GM12878 (cell line): ENCODE measurements around the gene CD177. TPM values are rescaled to one million over a fixed set of nuclear protein-coding genes. Genes with fewer than 3 reads are reported as not detected.

Experiments used
- ATAC-seq: fragments of 200-7000 bp; cut with Tn5 transposase; 3 replicates; pipeline ENCODE4 v1.9.1; 2020; ENCODE audit warnings: mild to moderate bottlenecking, moderate library complexity
- BruUV-seq: library from RNA; stranded (reverse); fragments of 400-500 nt; replicated peaks from 2 replicates; lab custom pipeline; 2021; lab: Mats Ljungman, UMichigan
- CTCF ChIA-PET: fragments of 300-600 bp; sonication (Branson Sonifier 250); formaldehyde crosslinking; extraction: SDS; loops from one replicate; lab custom pipeline; 2021; ENCODE audit warnings: inconsistent platforms; lab: Yijun Ruan, JAX
- POLR2A ChIA-PET: fragments of 350-600 bp; formaldehyde crosslinking; extraction: SDS; loops from one replicate; lab custom pipeline; 2021; ENCODE audit warnings: inconsistent platforms; lab: Charles Lee
- RAD21 ChIA-PET: fragments of 300-600 bp; sonication (Branson Sonifier 250); formaldehyde crosslinking; loops from one replicate; lab custom pipeline; 2023; ENCODE audit warnings: antibody characterized with exemption; ENCODE audit not compliant: unreplicated experiment; lab: Charles Lee
- SMC1A ChIA-PET: fragments of 300-600 bp; sonication (Branson Sonifier 250); formaldehyde crosslinking; loops from one replicate; lab custom pipeline; 2023; ENCODE audit not compliant: unreplicated experiment, uncharacterized antibody; lab: Charles Lee
- DNase-seq: peaks from one replicate; pipeline ENCODE4 v3.0.0-alpha.2; 2011; ENCODE audit warnings: low read depth, low spot score
- FAIRE-seq: peaks from 3 replicates; lab custom pipeline; 2011; peaks lifted over from hg19 to GRCh38; lab: Jason Lieb, UNC
- H2AFZ ChIP-seq: 2 replicates; pipeline ENCODE4 v1.6.0; 2011; ENCODE audit warnings: low read depth, low read length, control low read depth; ENCODE audit not compliant: control insufficient read depth
- H3K27ac ChIP-seq: 2 replicates; pipeline ENCODE4 v1.5.1; 2011; ENCODE audit warnings: control low read depth; ENCODE audit not compliant: control insufficient read depth, insufficient read depth
- H3K27me3 ChIP-seq, 2 experiments: replicated peaks in 1 of 2; 2 replicates each; pipeline versions ENCODE4 v1.6.0 to v1.6.1; 2011; ENCODE audit warnings: low read length in 1 of 2; ENCODE audit not compliant: control insufficient read depth in 2 of 2, insufficient read depth in 2 of 2
- H3K36me3 ChIP-seq, 2 experiments: 2 replicates each; pipeline ENCODE4 v1.5.1; 2011; ENCODE audit warnings: low read length in 1 of 2; ENCODE audit not compliant: control insufficient read depth in 2 of 2, insufficient read depth in 2 of 2
- H3K4me1 ChIP-seq: 2 replicates; pipeline ENCODE4 v1.6.1; 2011; ENCODE audit warnings: mild to moderate bottlenecking, low read length, moderate library complexity, mixed read lengths; ENCODE audit not compliant: control insufficient read depth, insufficient read depth
- H3K4me2 ChIP-seq: 2 replicates; pipeline ENCODE4 v1.6.0; 2011; ENCODE audit warnings: control low read depth; ENCODE audit not compliant: control insufficient read depth, insufficient read depth
- H3K4me3 ChIP-seq: fragments of 200-600 bp; sonication (generic); 2 replicates; pipeline ENCODE4 v1.5.1; 2016
- H3K79me2 ChIP-seq: 2 replicates; pipeline ENCODE4 v1.6.0; 2011; ENCODE audit warnings: low read length; ENCODE audit not compliant: control insufficient read depth, insufficient read depth
- H3K9ac ChIP-seq: 2 replicates; pipeline ENCODE4 v1.8.0; 2011; ENCODE audit warnings: low read length, control low read depth, mixed read lengths; ENCODE audit not compliant: control insufficient read depth, insufficient read depth
- H3K9me3 ChIP-seq: replicated peaks from 3 replicates; pipeline ENCODE4 v1.5.1; 2011; ENCODE audit warnings: mild to moderate bottlenecking, low read length; ENCODE audit not compliant: control insufficient read depth, insufficient read depth
- H4K20me1 ChIP-seq: 2 replicates; pipeline ENCODE4 v1.6.0; 2011; ENCODE audit not compliant: control insufficient read depth, insufficient read depth
- FOXM1 ChIP-seq: IDR thresholded peaks from 2 replicates; pipeline ENCODE4 v1.6.1; 2012; ENCODE audit warnings: low read depth, mild to moderate bottlenecking, inconsistent platforms, low read length, moderate library complexity
- IRF4 ChIP-seq: IDR thresholded peaks from 2 replicates; pipeline ENCODE4 v1.6.1; 2011; ENCODE audit warnings: low read depth, low read length
- MTA3 ChIP-seq: IDR thresholded peaks from 2 replicates; pipeline ENCODE4 v1.6.1; 2012; ENCODE audit warnings: low read length, inconsistent platforms, borderline replicate concordance
- NFYA ChIP-seq: IDR thresholded peaks from 2 replicates; pipeline ENCODE4 v1.6.1; 2011; ENCODE audit warnings: low read depth, mild to moderate bottlenecking, low read length, improper control_type of control experiment, borderline replicate concordance
- NR2C2 ChIP-seq: IDR thresholded peaks from 2 replicates; pipeline ENCODE4 v1.6.1; 2011; ENCODE audit warnings: borderline replicate concordance, low read depth; ENCODE audit not compliant: control insufficient read depth, insufficient read length
- SIX5 ChIP-seq: IDR thresholded peaks from 2 replicates; pipeline ENCODE4 v1.6.1; 2011; ENCODE audit warnings: mild to moderate bottlenecking, low read depth, low read length, moderate library complexity; ENCODE audit not compliant: severe bottlenecking
- SUPT20H ChIP-seq: IDR thresholded peaks from 2 replicates; pipeline ENCODE4 v1.6.1; 2011; ENCODE audit warnings: low read depth, mild to moderate bottlenecking, low read length, moderate library complexity, borderline replicate concordance; ENCODE audit not compliant: control insufficient read depth
- USF1 ChIP-seq: IDR thresholded peaks from 2 replicates; pipeline ENCODE4 v1.6.1; 2011; ENCODE audit warnings: borderline replicate concordance, low read depth, mild to moderate bottlenecking, moderate library complexity, mixed read lengths, low read length; ENCODE audit not compliant: insufficient read depth; ENCODE audit errors: extremely low read length
- ZNF687 ChIP-seq: fragments of 450-650 bp; IDR thresholded peaks from 2 replicates; pipeline ENCODE4 v1.6.1; 2017; ENCODE audit warnings: mild to moderate bottlenecking, moderate library complexity
- WGBS: methylation state at CpG from one replicate; pipeline ENCODE4 v1.1.6; 2016; ENCODE audit warnings: low lambda C conversion rate; ENCODE audit not compliant: insufficient replicate concordance, insufficient coverage; ENCODE audit errors: missing lambda C conversion rate; 5-methylcytosine and 5-hydroxymethylcytosine counted together
- in situ Hi-C: fragments of 300-500 bp; cut with MboI; formaldehyde crosslinking; loops from 9 replicates; pipeline ENCODE4 v1.14.3; 2018; ENCODE audit warnings: mixed read lengths
- intact Hi-C: fragments of 100-400 bp; cut with micrococcal nuclease; formaldehyde crosslinking; loops from one replicate; pipeline ENCODE4 v1.14.2; 2022; ENCODE audit not compliant: unreplicated experiment
- polyA plus RNA-seq, 11 experiments: library from polyadenylated mRNA; depleted of rRNA in 4 of 11; unstranded in 6 of 11; stranded (reverse) in 5 of 11; fragments of >200 nt; fragmentation: Nextera tagmentation in 4 of 11; fragmentation: Illumina TruSeq in 1 of 11; extraction: Ambion mirVana in 4 of 11; extraction: Trizol in 1 of 11; gene quantifications; 1 replicate in 1 of 11; 2 replicates in 10 of 11; pipeline versions ENCODE4 v1.2.1 to v1.2.3, GENCODE V29; 2011 to 2016; ENCODE audit warnings: inconsistent platforms in 2 of 11, missing spikeins in 2 of 11, low read depth in 1 of 11
- total RNA-seq, 4 experiments: library from RNA; depleted of rRNA in 3 of 4; stranded (reverse); fragments of >200 nt in 3 of 4; fragmentation: Illumina TruSeq in 1 of 4; extraction: Trizol in 1 of 4; gene quantifications; 2 replicates each; pipeline versions ENCODE4 v1.2.1 to v1.2.3, GENCODE V29; 2013 to 2021

Gene CD177
- total and polyA plus RNA-seq, 10 of the 15 experiments (the other 5 are each of a cell fraction or from before 2014, with no cell fraction given): not detected

GRCh38 chr19:43311706-43312105 lies 41.8 kb upstream of the CD177 start:
- H3K27me3 ChIP-seq: no peaks in the 10 kb centered on the region
- ATAC-seq (no peak), FAIRE-seq (no peak), DNase-seq (no peak)
- H3K36me3 ChIP-seq: no peaks in the 10 kb centered on the region
- CTCF ChIA-PET: no interaction called here
- BruUV-seq: no TSS peak
- H4K20me1 ChIP-seq: no peaks in the 10 kb centered on the region
- H3K4me2 ChIP-seq: no peak overlapping the region
- POLR2A ChIA-PET: no interaction called here
- RAD21 ChIA-PET: no interaction called here
- SMC1A ChIA-PET: no interaction called here
- H3K4me3 ChIP-seq: no peak overlapping the region
- no peak overlapping the region for H3K9ac ChIP-seq
- H2AFZ ChIP-seq: no peak overlapping the region
- in situ Hi-C loops: no loop called here
- intact Hi-C loops: no loop called here
- no peak for TF ChIP-seq IRF4
- TF ChIP-seq USF1: no peak
- TF ChIP-seq MTA3: no peak
- TF ChIP-seq SIX5: no peak
- TF ChIP-seq ZNF687: no peak
- TF ChIP-seq SUPT20H: no peak
- TF ChIP-seq NR2C2: no peak
- no peak for TF ChIP-seq NFYA
- no peak for TF ChIP-seq FOXM1
- 0% methylated on average over 2 of the region's 2 CpGs for WGBS
- no peaks in the 10 kb centered on the region for H3K9me3 ChIP-seq
- no peaks in the 10 kb centered on the region for H3K79me2 ChIP-seq
- H3K27ac ChIP-seq: no peak overlapping the region
- no peaks in the 10 kb centered on the region for H3K4me1 ChIP-seq
